GM21447 (cell line): Measurements from ENCODE around the gene CRYGA.
"Not testable (repeated sequence)": the region's sequence is repeated elsewhere in the genome, so short reads cannot be mapped to it uniquely, and the experiment has no call there.

Experiments
- ATAC-seq: cut with Tn5 transposase; IDR thresholded peaks from one replicate; pipeline ENCODE4 v1.9.1; 2021; ENCODE audit not compliant: unreplicated experiment

Gene CRYGA

DNA sequence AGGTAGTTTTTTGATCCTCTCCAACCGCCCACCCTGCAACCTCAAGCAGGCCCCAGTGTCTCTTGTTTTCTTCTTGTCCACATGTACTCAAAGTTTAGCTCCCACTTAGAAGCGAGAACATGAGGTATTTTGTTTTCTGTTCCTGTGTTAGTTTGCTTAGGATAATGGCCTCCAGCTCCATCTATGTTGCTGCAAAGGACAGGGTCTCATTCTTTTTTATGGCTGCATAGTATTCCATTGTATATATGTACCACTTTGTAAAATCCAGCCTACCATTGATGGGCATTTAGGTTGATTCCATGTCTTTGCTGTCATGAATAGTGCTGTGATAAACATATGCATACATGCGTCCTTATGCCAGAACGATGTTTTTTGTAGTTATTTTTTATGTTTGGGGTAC, 36.3 kb downstream of the CRYGA start:
- no peak for ATAC-seq

DNA sequence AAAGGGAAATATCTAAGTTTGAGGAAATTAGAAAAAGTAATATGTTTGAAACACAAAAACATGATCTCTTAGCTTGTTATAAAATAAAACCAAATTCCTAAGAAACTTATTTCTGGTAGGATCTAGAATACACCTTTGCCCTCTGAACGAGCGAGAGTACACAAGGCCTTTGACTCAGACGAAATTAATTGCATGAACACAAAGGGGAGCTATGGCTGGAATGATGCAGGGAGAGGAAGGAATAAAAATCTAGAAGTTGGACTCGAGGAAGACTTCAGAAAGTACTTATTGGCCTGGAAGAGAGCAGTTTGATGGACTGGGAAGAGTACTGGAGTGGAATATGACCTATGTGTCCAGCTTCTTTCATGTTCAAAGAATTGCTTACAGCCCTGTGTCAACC, 38.1 kb downstream of the CRYGA start:
- ATAC-seq = no peak

DNA sequence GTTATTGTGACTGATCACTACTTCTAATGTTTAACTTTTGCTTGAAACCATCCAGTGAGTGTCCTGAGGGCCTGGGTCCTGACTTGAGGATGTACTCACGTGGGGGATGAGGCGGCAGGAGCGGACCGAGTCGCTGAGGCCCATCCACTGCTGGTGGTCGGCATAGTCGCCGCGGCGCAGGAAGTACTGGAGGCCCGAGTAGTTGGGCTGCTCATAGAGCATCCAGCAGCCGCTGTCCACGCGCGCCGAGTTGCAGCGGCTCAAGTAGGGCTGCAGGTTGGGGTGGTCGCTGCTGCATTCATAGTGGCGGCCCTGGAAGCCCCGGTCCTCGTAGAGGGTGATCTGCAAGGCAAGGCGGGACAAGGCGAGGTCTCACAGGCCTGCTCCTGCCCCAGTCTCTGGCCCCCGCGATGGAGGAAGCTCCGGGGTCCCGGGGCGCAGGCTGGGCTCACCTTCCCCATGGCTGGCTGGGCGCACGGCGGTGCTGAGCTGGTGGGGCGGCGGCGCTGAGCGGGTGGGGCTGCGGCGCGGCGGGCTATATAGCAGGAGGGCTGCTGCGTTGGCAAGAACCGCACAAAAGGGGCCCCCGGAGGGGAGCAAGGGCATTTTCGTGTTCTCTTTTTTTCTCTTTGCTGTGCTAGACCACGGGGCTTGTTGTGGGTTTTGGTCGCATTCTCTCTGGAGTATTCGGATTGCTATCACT, 39.2 kb downstream of the CRYGA start, which contains the start of gene CRYGD:
Gene CRYGD (minus strand): TSS at position 512 of the 703 bp plus-strand sequence. CDS start 51 bp downstream, at position 461.
- not testable (repeated sequence) for ATAC-seq

DNA sequence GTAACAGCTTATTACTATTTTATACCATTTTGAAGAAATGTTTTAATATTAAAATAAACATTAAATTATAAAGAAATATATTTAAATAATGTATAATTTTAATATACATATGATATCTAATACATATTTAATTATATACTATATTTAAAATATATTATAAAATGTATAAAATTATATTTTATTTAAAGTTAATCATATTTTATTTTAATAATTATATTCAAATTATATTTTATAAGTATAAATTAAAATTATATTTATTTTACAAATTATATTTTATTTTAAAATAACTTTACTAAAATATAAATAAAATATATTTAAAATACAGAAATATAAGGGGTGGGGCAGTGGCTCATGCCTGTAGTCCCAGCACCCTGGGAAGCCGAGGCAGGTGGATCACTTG, 41.1 kb downstream of the CRYGA start:
- ATAC-seq = no peak

DNA sequence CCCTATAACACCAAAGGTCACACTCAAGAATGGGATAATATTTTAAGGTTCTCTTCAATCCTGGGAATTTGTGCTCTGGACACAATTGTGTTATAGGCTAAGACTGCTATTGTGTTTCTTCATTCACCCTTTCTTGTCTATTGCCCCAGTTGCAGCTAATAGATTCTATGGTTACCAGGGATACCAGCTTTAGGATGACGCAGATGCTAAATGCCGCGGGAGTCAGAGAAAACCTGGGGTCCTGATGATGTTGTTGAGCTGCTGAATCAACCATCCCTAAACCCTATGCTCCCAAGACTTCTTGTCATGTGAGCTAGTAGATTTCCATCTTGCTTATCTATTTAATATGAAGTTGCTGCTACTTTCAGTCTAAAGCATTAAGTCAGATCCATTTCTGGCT, 44.5 kb downstream of the CRYGA start:
- no peak for ATAC-seq

DNA sequence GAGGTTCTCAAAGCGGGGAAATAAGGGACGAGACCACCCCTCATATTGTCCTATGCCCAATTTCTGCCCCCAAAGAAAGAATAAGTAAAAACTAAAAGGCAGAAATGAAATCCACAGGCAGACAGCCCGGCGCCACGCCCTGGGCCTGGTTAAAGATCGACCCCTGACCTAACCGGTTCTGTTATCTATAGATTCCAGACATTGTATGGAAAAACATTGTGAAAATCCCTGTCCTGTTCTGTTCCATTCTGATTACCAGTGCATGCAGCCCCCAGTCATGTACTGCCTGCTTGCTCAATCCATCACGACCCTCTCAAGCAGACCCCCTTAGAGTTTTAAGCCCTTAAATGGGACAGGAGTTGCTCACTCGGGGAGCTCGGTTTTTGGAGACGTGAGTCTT, 46.0 kb downstream of the CRYGA start:
- not testable (repeated sequence) for ATAC-seq

DNA sequence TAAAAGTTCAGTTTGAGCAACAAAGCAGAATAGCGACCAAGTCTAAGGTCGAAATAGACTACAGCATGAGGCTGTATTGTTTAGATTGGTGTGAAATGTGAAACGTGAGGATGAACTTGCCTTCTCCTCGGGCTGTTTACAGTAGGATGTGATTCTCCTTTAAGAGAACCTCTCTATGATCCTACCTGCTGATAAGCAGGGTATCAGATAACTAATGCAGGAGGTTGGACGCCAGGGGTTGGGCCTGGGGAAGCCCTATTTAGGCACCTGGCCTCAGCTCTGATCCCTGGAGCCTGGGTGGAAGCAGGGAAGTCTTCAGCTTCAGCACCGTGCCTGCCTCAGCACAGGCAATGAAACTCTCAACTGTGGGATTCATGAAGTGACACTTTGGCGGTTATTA, 50.4 kb downstream of the CRYGA start:
- no peak for ATAC-seq

DNA sequence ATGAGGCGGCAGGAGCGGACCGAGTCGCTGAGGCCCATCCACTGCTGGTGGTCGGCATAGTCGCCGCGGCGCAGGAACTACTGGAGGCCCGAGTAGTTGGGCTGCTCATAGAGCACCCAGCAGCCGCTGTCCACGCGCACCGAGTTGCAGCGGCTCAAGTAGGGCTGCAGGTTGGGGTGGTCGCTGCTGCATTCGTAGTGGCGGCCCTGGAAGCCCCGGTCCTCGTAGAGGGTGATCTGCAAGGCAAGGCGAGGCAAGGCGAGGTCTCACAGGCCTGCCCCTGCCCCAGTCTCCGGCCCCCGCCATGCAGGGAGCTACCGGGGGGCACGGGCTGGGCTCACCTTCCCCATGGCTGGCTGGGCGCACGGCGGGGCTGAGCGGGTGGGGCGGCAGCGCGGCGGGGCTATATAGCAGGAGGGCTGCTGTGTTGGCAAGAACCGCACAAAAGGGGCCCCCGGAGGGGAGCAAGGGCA, 51.1 kb downstream of the CRYGA start:
- ATAC-seq = not testable (repeated sequence)
